Prostate gland (tissue), 2 donors: ENCODE data around the gene REXO4. TPM values are rescaled to one million over a fixed set of nuclear protein-coding genes. Genes with fewer than 3 reads are reported as not detected.
A peak's percentile ranks its signal among the peaks of the same experiment; 100 is the strongest.

ENCODE experiments used
- DNase-seq: peaks from one replicate; pipeline ENCODE4 v3.0.0-alpha.2; 2019; ENCODE audit warnings: low spot score
- H3K27ac ChIP-seq, 2 donors: fragments of 200-600 bp; sonication (generic); 2 replicates each; pipeline ENCODE4 v1.5.1; 2017 to 2019
- H3K27me3 ChIP-seq: fragments of 200-600 bp; sonication (generic); replicated peaks from 2 replicates; pipeline ENCODE4 v1.5.1; 2019; ENCODE audit not compliant: insufficient read depth
- H3K36me3 ChIP-seq, 2 donors: fragments of 200-600 bp; sonication (generic); 1 replicate in 1 of 2; 2 replicates in 1 of 2; pipeline versions ENCODE4 v1.5.1 to v1.8.1; 2017 to 2019
- H3K4me1 ChIP-seq: fragments of 200-600 bp; sonication (generic); replicated peaks from 2 replicates; pipeline ENCODE4 v1.5.1; 2019
- H3K4me3 ChIP-seq, 2 donors: fragments of 200-600 bp; sonication (generic); 2 replicates each; pipeline ENCODE4 v1.5.1; 2017 to 2019
- H3K9me3 ChIP-seq: fragments of 200-600 bp; sonication (generic); 2 replicates; pipeline ENCODE4 v1.5.1; 2017
- POLR2A ChIP-seq: fragments of 450-650 bp; IDR thresholded peaks from one replicate; pipeline ENCODE4 v1.6.1; 2016; ENCODE audit warnings: antibody characterized with exemption, mild to moderate bottlenecking
- POLR2AphosphoS5 ChIP-seq: sonication (generic); formaldehyde crosslinking; IDR thresholded peaks from one replicate; pipeline ENCODE4 v1.6.1; 2017; ENCODE audit warnings: antibody characterized with exemption
- WGBS: methylation state at CpG from one replicate; pipeline ENCODE4 v1.1.5; 2018; 5-methylcytosine and 5-hydroxymethylcytosine counted together
- intact Hi-C: fragments of 100-400 bp; cut with DNase I; formaldehyde crosslinking; loops from one replicate; pipeline ENCODE4 v1.14.2; 2022
- total RNA-seq, 2 donors: library from RNA; depleted of rRNA; stranded (reverse); fragments of >200 nt; gene quantifications; one replicate each; pipeline ENCODE4 v1.1.0, GENCODE V29; 2016
- TF ChIP-seq, protein P1 (sequence below), 4 experiments: fragments of 200-600 bp in 2 of 4; fragments of 450-650 bp in 2 of 4; sonication (generic) in 2 of 4; IDR thresholded peaks; 1 replicate in 3 of 4; 2 replicates in 1 of 4; pipeline ENCODE4 v1.5.1; 2016 to 2019; ENCODE audit warnings: antibody characterized with exemption in 4 of 4, mild to moderate bottlenecking in 2 of 4, moderate library complexity in 2 of 4

REXO4 gene
- total RNA-seq, 2 donors from 2014 or later: 20.8 to 34.5 TPM

DNA sequence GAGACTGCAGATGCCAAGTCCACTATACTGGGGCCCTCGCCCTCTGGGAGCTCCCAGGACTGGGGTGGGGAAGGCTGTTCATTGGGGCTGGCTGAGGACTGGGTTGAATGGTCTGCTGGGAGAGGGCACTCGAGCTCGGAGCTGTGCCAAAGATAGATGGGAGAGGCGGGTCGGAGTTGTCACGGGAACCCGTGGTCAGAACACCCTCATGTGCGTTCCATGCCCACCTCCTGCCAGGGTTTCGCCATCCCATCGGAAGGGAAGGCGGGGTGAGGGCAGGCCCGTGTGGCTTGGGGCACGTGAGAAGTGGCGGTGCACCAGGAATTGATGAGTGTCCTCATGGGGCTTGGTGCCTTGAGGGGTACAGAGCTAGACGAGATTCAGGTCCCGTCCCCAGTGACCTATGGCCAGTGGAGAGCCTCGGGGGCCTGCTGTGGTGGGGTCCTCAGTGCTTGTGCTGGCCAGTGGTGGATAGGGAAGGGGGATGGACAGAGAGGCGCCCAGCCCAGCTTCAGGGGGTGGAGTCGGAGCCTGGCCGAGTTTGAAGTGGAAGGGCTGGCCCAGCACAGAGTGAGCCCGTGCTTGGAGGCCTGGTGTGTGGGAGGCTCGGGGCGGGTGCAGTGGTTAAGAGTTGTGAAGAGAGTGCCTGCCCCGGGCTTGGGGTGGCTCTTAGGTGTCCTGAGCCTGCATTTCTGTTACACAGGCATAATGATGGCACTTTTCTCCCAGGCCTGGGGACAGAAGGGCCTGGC is 46.2 kb upstream of the REXO4 start:
- no peak overlapping the region for H3K4me3 ChIP-seq
- H3K4me1 ChIP-seq: peaks cover 4% of the 10 kb centered on the region
- DNase-seq: no peak
- 85% methylated on average over 24 of the region's 24 CpGs for WGBS
- H3K9me3 ChIP-seq: no peaks in the 10 kb centered on the region
- TF ChIP-seq POLR2AphosphoS5: no peak
- TF ChIP-seq, protein P1, sequence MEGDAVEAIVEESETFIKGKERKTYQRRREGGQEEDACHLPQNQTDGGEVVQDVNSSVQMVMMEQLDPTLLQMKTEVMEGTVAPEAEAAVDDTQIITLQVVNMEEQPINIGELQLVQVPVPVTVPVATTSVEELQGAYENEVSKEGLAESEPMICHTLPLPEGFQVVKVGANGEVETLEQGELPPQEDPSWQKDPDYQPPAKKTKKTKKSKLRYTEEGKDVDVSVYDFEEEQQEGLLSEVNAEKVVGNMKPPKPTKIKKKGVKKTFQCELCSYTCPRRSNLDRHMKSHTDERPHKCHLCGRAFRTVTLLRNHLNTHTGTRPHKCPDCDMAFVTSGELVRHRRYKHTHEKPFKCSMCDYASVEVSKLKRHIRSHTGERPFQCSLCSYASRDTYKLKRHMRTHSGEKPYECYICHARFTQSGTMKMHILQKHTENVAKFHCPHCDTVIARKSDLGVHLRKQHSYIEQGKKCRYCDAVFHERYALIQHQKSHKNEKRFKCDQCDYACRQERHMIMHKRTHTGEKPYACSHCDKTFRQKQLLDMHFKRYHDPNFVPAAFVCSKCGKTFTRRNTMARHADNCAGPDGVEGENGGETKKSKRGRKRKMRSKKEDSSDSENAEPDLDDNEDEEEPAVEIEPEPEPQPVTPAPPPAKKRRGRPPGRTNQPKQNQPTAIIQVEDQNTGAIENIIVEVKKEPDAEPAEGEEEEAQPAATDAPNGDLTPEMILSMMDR (IDR thresholded peaks at IDR 0.05): no peak
- no peak for TF ChIP-seq POLR2A
- H3K27ac ChIP-seq: no peak overlapping the region
- intact Hi-C loops: no loop called here
- H3K27me3 ChIP-seq: no peaks in the 10 kb centered on the region
- H3K36me3 ChIP-seq: no peaks in the 10 kb centered on the region

GRCh38 chr9:133463234-133463863 is 45.5 kb upstream of the REXO4 start:
- Histone ChIP-seq H3K4me1 (peaks cover 4% of the 10 kb centered on the region), H3K27me3 (no peaks in the 10 kb centered on the region), H3K4me3 (no peak overlapping the region), H3K36me3 (no peaks in the 10 kb centered on the region), H3K27ac (no peak overlapping the region), H3K9me3 (no peaks in the 10 kb centered on the region)
- WGBS: 84% methylated on average over 20 of the region's 22 CpGs
- TF ChIP-seq POLR2AphosphoS5 (no peak), POLR2A (no peak)
- TF ChIP-seq, protein P1 (IDR thresholded peaks at IDR 0.05): no peak
- DNase-seq: no peak
- intact Hi-C loops: no loop called here

GRCh38 chr9:133461975-133462374 is 44.2 kb upstream of the REXO4 start:
- no peaks in the 10 kb centered on the region for H3K36me3 ChIP-seq
- WGBS: 57% methylated on average over 4 of the region's 4 CpGs
- no peak for DNase-seq
- TF ChIP-seq POLR2AphosphoS5: no peak
- TF ChIP-seq, protein P1 (IDR thresholded peaks at IDR 0.05): no peak
- TF ChIP-seq POLR2A: no peak
- H3K9me3 ChIP-seq: no peaks in the 10 kb centered on the region
- no peak overlapping the region for H3K27ac ChIP-seq
- peaks cover 4% of the 10 kb centered on the region for H3K4me1 ChIP-seq
- no peaks in the 10 kb centered on the region for H3K27me3 ChIP-seq
- intact Hi-C loops: no loop called here
- no peak overlapping the region for H3K4me3 ChIP-seq

DNA sequence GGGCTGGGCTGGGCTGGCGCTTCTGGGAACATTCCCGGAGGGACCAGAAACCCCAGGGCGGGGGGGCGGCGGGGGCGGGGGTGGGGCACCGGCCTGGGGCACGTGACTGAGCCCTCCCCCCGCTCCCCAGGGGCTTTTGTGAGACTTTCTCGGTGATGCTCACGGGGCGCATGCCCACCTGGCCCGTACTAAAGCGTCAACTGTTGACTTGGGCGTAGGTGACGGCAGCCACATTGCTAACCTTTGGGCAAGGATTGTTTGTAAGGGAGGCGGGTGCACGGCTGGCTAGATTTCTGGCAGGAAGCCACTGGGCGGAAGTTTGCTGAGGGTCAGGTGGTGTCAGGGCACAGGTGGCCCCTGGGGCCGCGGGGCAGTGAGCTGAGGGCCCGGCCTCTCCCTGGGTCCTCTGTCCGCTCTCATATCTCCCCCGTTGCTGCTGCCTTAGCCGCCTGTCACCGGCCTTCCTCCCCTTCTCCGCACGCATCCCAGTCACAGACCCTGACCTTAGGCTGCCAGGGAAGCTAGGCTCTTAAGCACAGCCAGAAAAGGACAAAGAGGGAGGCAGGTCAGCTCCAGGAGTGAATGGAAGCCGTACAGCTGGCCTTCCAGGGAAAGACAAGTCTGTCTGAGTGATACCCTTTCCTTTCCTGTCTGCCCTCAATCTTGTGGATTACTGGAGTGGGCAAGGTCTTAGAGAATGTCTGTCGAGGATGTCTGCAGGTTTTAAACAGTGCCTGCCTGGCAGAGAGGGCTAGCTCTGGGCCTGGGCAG is 42.8 kb upstream of the REXO4 start:
- Histone ChIP-seq H3K27me3 (no peaks in the 10 kb centered on the region), H3K4me3 (peak overlapping the region; percentile 75 to 81), H3K27ac (peak overlapping the region; percentile 95), H3K9me3 (no peaks in the 10 kb centered on the region), H3K4me1 (peaks cover 4% of the 10 kb centered on the region), H3K36me3 (no peaks in the 10 kb centered on the region)
- TF ChIP-seq POLR2A (no peak), POLR2AphosphoS5 (no peak)
- TF ChIP-seq, protein P1 (IDR thresholded peaks at IDR 0.05): no peak
- intact Hi-C loops: no loop called here
- peak; percentile 41 for DNase-seq
- WGBS: 17% methylated on average over 19 of the region's 30 CpGs
